Measurements from ENCODE around the gene ENPP6. TPM values are rescaled to one million over a fixed set of nuclear protein-coding genes. Genes with fewer than 3 reads are reported as not detected.
"Not testable (repeated sequence)": the region's sequence is repeated elsewhere in the genome, so short reads cannot be mapped to it uniquely, and the experiment has no call there.

The ENPP6 gene
- total RNA-seq, 1 donor from 2014 or later = not detected

GRCh38 chr4:184066584-184067300, 150.9 kb downstream of the ENPP6 start:
- no peak for DNase-seq (ENCODE audit: low read depth)

- no peak for DNase-seq (ENCODE audit: low read depth)
Measured at GRCh38 chr4:184064877-184065276, 152.8 kb downstream of the ENPP6 start.

GRCh38 chr4:184062769-184063168, 154.9 kb downstream of the ENPP6 start:
- no peak for DNase-seq (ENCODE audit: low read depth)

- no peak for DNase-seq (ENCODE audit: low read depth)
Measured at GRCh38 chr4:184061582-184061981, 156.1 kb downstream of the ENPP6 start.

- no peak for DNase-seq (ENCODE audit: low read depth)
Measured at GRCh38 chr4:184059099-184059498, 158.6 kb downstream of the ENPP6 start.

- DNase-seq (ENCODE audit: low read depth) = no peak
Measured at GRCh38 chr4:184058026-184058425, 159.6 kb downstream of the ENPP6 start.

GRCh38 chr4:184056877-184057276, 160.8 kb downstream of the ENPP6 start:
- DNase-seq (ENCODE audit: low read depth) = no peak

- no peak for DNase-seq (ENCODE audit: low read depth)
Measured at GRCh38 chr4:184053434-184053833, 164.2 kb downstream of the ENPP6 start.

- no peak for DNase-seq (ENCODE audit: low read depth)
Measured at GRCh38 chr4:184052616-184053015, 165.1 kb downstream of the ENPP6 start.

GRCh38 chr4:184051262-184051661, 166.4 kb downstream of the ENPP6 start:
- not testable (repeated sequence) for DNase-seq (ENCODE audit: low read depth)

GRCh38 chr4:184046148-184046547, 171.5 kb downstream of the ENPP6 start:
- DNase-seq (ENCODE audit: low read depth) = no peak

GRCh38 chr4:184041156-184041555, 176.5 kb downstream of the ENPP6 start:
- DNase-seq (ENCODE audit: low read depth) = no peak

- no peak for DNase-seq (ENCODE audit: low read depth)
Measured at GRCh38 chr4:184039963-184040383, 177.7 kb downstream of the ENPP6 start.
